T follicular helper cell (primary cell): ENCODE measurements around the gene NLRP12.
A peak's percentile ranks its signal among the peaks of the same experiment; 100 is the strongest.
"Not testable (repeated sequence)": the region's sequence is repeated elsewhere in the genome, so short reads cannot be mapped to it uniquely, and the experiment has no call there.

Experiments
- DNase-seq: peaks from one replicate; pipeline ENCODE4 v3.0.0-alpha.2; 2020; ENCODE audit warnings: low read depth

The NLRP12 gene

GRCh38 chr19:53782698-53783097, 41.4 kb downstream of the NLRP12 start:
- no peak for DNase-seq

- not testable (repeated sequence) for DNase-seq
Observed at GRCh38 chr19:53781332-53781731, 42.8 kb downstream of the NLRP12 start.

DNA sequence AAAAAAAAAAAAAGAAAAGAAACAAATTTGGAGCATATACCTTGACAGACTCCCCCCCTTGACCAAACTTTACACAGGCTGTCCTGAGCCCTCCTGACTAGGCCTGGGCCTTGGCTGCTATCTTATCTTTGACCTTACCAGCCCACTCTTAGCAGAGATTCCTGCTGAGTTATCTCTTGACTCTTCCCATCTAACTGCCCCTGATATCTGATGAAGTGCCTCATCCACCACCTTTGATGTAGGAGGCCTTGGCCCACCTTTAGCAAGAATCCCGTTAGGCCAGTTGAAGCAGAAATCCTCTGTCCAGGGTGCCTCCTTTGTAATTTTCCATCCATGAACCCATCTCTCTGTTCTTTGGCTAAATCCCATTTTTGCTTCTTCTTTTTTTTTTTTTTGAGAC, 43.6 kb downstream of the NLRP12 start:
- DNase-seq, result no peak

DNA sequence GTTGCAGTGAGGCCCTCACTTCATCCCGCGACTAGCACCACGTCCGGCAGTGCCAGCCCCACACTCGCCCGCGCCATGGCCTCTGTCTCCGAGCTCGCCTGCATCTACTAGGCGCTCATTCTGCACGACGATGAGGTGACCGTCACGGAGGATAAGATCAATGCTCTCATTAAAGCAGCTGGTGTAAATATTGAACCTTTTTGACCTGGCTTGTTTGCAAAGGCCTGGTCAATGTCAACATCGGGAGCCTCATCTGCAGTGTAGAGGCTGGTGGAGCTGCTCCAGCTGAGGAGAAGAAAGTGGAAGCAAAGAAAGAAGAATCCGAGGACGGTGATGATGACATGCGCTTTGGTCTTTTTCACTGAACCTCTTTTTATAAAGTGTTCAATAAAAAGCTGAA, 48.6 kb downstream of the NLRP12 start:
- DNase-seq, result no peak

- not testable (repeated sequence) for DNase-seq
Observed at GRCh38 chr19:53774491-53774890, 49.6 kb downstream of the NLRP12 start.

DNA sequence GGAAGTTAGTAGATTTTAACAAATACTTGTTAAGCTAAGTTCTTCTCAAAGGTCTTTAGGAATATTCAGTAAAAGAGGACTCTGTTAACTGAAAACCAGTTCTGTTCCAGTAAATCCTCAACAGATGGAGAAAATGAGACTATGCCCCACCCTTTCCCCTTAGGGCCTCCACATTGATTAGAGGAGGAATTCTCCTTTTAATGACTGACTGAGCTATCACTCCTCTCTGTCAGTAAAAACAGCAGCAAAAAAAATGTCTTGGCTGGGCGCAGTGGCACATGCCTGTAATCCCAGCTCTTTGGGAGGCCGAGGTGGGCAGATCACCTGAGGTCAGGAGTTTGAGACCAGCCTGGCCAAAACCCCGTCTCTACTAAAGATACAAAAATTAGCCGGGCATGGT, 50.1 kb downstream of the NLRP12 start:
- DNase-seq, result no peak

DNA sequence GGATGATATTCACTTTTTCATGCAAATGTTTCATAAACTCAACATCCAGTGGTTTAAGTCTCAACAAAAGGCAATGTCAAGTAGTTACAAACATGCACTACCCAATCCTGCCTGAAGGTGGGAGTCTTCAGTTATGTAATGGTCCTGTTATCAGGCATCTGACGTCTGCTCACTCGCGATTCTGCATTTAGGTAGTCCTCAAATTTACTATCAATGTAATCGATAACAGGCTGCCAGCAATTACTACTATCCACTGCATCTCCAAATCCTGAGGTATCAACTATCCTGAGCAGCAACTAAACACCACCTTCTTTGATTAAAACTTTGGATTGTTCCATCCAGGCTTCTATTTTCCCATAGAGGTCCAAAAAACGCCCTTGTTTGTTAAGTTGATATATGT, 51.2 kb downstream of the NLRP12 start:
- DNase-seq, result peak; percentile 34

- DNase-seq, result no peak
Observed at GRCh38 chr19:53771144-53771543, 53.0 kb downstream of the NLRP12 start.

DNA sequence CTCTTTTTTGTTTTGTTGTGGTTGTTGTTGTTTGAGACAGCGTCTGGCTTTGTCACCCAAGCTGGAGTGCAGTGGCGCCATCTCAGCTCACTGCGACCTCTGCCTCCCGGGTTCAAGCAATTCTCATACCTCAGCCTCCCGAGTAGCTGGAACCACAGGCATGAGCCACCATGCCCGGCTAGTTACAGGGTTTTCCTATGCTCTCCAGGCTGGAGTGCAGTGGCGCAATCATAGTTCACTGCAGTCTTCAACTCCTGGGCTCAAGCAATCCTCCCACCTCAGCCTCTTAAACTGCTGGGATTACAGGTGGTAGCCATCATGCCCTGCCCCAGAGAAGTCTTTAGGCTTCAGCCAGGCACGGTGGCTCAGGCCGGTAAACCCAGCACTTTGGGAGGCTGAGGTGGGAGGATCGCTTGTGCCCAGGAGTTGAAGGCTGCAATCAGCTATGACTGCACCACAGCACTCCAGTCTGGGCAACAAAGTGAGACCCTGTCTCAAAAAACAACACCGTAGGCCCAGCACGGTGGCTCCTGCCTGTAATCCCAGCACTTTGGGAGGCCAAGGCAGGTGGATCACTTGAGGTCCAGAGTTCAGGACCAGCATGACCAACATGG, 54.3 kb downstream of the NLRP12 start:
- DNase-seq, result not testable (repeated sequence)

DNA sequence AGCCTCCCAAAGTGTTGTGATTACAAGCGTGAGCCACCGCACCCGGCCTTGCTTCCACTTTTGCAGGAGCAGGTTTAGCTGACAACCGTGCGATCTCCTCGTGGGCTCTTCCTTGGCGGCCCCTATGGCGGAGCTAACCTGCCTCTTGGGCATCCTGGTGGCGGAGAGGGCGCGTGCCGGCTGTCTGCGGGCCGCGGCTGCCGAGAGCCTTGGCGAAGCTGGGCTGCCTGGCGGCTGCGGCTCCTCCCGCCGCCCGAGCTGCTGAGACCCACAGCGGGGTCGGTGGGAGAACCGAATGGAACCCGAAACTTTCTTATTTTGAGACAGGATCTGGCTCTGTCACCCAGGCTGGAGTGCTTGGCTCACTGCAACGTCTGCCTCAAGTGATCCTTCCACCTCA, 55.7 kb downstream of the NLRP12 start:
- no peak for DNase-seq

GRCh38 chr19:53758991-53759390, 65.1 kb downstream of the NLRP12 start:
- not testable (repeated sequence) for DNase-seq
